GM12873 (cell line): ENCODE results near the gene SHMT1.

ENCODE experiments used
- TF ChIP-seq, protein P1 (sequence below): IDR thresholded peaks from 2 replicates; pipeline ENCODE4 v1.5.1; 2012; ENCODE audit warnings: low read depth, mild to moderate bottlenecking, moderate library complexity, low read length, control low read depth; ENCODE audit not compliant: insufficient read depth; ENCODE audit errors: missing control alignments

SHMT1 gene

GRCh38 chr17:18361837-18362697, 1.3 kb downstream of the SHMT1 start:
- TF ChIP-seq, protein P1, sequence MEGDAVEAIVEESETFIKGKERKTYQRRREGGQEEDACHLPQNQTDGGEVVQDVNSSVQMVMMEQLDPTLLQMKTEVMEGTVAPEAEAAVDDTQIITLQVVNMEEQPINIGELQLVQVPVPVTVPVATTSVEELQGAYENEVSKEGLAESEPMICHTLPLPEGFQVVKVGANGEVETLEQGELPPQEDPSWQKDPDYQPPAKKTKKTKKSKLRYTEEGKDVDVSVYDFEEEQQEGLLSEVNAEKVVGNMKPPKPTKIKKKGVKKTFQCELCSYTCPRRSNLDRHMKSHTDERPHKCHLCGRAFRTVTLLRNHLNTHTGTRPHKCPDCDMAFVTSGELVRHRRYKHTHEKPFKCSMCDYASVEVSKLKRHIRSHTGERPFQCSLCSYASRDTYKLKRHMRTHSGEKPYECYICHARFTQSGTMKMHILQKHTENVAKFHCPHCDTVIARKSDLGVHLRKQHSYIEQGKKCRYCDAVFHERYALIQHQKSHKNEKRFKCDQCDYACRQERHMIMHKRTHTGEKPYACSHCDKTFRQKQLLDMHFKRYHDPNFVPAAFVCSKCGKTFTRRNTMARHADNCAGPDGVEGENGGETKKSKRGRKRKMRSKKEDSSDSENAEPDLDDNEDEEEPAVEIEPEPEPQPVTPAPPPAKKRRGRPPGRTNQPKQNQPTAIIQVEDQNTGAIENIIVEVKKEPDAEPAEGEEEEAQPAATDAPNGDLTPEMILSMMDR, result no peak

GRCh38 chr17:18360518-18360917, 2.8 kb downstream of the SHMT1 start:
- TF ChIP-seq, protein P1, result no peak

- TF ChIP-seq, protein P1, result no peak
Observed at GRCh38 chr17:18356624-18357023, 6.7 kb downstream of the SHMT1 start.

DNA sequence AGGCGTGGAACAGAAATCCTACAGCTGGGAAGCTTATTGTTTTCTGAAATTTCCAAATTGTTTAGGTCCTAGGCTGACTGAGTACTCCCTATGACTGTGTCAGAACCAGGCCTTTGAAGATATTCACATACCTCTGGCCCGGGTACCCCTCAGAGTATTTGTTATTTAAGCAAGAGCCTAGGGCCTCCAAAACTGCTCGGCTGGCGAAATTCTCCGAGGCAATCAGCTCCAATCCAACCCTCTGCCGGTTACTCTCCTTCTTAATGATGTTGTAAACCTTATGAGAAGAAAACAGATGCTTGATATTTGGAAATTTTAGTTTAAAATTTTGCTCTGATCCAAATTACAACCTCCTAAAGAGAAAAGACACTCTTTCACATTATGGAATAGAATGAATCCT, 9.8 kb downstream of the SHMT1 start:
- TF ChIP-seq, protein P1, result no peak

- TF ChIP-seq, protein P1, result no peak
Observed at GRCh38 chr17:18344021-18344420, 19.3 kb downstream of the SHMT1 start.

DNA sequence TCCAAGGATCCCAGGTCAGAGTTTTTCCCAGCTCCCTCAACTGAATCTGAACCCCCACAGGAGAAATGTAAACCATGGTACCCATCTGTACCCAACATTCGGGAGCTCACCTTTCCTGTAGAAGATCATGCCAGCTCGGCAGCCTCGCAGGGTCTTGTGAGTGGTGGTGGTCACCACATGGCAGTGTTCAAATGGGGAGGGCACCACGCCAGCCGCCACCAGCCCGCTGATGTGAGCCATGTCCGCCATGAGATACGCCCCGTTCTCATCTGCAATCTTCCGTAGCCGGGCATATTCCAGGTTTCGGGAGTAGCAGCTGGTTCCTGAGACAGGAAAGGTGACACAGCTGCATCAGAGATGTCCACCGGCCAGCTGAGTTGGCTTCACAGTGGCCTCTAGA, 23.4 kb downstream of the SHMT1 start:
- TF ChIP-seq, protein P1, result no peak

DNA sequence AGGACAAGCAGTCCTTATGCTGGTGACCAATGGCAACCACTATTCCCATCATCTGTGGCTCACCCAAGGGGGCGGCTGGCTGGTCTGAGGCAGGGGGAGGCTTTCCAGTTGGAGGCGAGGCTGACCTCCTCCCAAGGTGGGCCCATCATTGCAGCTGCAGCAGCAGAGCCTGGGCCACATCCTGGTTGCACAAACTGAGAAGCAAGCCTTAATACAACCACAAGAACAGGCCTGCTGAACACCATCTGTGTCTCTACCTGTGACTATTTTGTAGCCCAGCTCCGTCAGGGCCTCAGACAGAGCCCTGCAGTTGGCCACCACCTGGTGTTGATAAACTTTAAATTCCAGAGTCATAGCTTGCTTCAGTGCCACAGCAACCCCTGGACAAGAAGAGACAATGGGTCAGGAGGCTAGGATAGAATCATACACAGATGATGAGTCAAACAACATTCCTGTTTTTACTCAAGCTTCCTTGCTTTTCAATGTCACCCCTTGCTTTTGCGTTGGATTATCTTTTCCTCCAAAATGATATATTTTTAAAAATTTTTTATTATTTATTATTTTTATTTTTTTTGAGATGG, 30.4 kb downstream of the SHMT1 start:
- TF ChIP-seq, protein P1, result no peak
